OCI-LY1 (cell line): ENCODE measurements around the gene GRID2.

Experiments used
- H2AFZ ChIP-seq: fragments of 200-600 bp; sonication (generic), shearing (Covaris generic); 2 replicates; pipeline ENCODE4 v1.6.0; 2014; ENCODE audit warnings: antibody characterized with exemption, mild to moderate bottlenecking, low read length
- H3F3A ChIP-seq: fragments of 200-600 bp; sonication (generic), shearing (Covaris generic); 2 replicates; pipeline ENCODE4 v1.6.0; 2014; ENCODE audit warnings: mild to moderate bottlenecking, antibody characterized with exemption, low read length, moderate library complexity; ENCODE audit not compliant: insufficient read depth
- H3K27ac ChIP-seq: fragments of 200-600 bp; sonication (generic); 2 replicates; pipeline ENCODE4 v1.5.1; 2014; ENCODE audit warnings: low read length, mixed run types, mild to moderate bottlenecking, low read depth; ENCODE audit not compliant: poor library complexity, severe bottlenecking
- H3K27me3 ChIP-seq: fragments of 200-600 bp; sonication (generic); 2 replicates; pipeline ENCODE4 v1.6.0; 2014; ENCODE audit warnings: antibody characterized with exemption, mild to moderate bottlenecking, low read length, moderate library complexity; ENCODE audit not compliant: insufficient read depth
- H3K36me3 ChIP-seq: fragments of 200-600 bp; sonication (generic); 2 replicates; pipeline ENCODE4 v1.6.1; 2014; ENCODE audit warnings: mild to moderate bottlenecking, antibody characterized with exemption, low read length, moderate library complexity, mixed read lengths; ENCODE audit not compliant: insufficient read depth
- H3K4me1 ChIP-seq: fragments of 200-600 bp; sonication (generic); 2 replicates; pipeline ENCODE4 v1.5.1; 2014; ENCODE audit warnings: mild to moderate bottlenecking, low read length, moderate library complexity; ENCODE audit not compliant: insufficient read depth, severe bottlenecking
- H3K4me2 ChIP-seq: fragments of 200-600 bp; sonication (generic), shearing (Covaris generic); 2 replicates; pipeline ENCODE4 v1.6.1; 2014; ENCODE audit warnings: low read length
- H3K4me3 ChIP-seq: fragments of 200-600 bp; sonication (generic); 2 replicates; pipeline ENCODE4 v1.5.1; 2014; ENCODE audit warnings: low read length, low read depth, mild to moderate bottlenecking, mixed read lengths; ENCODE audit not compliant: poor library complexity, severe bottlenecking
- H3K79me2 ChIP-seq: fragments of 200-600 bp; shearing (Covaris generic); 2 replicates; pipeline ENCODE4 v1.6.1; 2016; ENCODE audit warnings: mixed run types, low read length, mixed read lengths; ENCODE audit not compliant: insufficient read depth
- H3K9ac ChIP-seq: fragments of 200-600 bp; sonication (generic), shearing (Covaris generic); 2 replicates; pipeline ENCODE4 v1.6.1; 2014; ENCODE audit warnings: mild to moderate bottlenecking, low read length, mixed read lengths
- H3K9me2 ChIP-seq: fragments of 200-600 bp; sonication (generic), shearing (Covaris generic); 2 replicates; pipeline ENCODE4 v1.6.1; 2014; ENCODE audit warnings: low read depth, mild to moderate bottlenecking, low read length, mixed read lengths
- H3K9me3 ChIP-seq: fragments of 200-600 bp; shearing (Covaris generic); 2 replicates; pipeline ENCODE4 v1.6.1; 2014; ENCODE audit warnings: low read length, mixed read lengths
- H4K20me1 ChIP-seq: fragments of 200-600 bp; sonication (generic), shearing (Covaris generic); 2 replicates; pipeline ENCODE4 v1.6.0; 2016; ENCODE audit warnings: mild to moderate bottlenecking, low read length; ENCODE audit not compliant: insufficient read depth
- CTCF ChIP-seq: fragments of 200-600 bp; sonication (generic), shearing (Covaris generic); IDR thresholded peaks from 2 replicates; pipeline ENCODE4 v1.5.1; 2017; ENCODE audit warnings: mild to moderate bottlenecking, antibody characterized with exemption, low read length, moderate library complexity, mixed read lengths
- EZH2 ChIP-seq: fragments of 200-600 bp; sonication (generic), shearing (Covaris generic); IDR thresholded peaks from 2 replicates; pipeline ENCODE4 v1.8.0; 2017; ENCODE audit warnings: borderline replicate concordance, mixed run types, mild to moderate bottlenecking, antibody characterized with exemption, low read length, moderate library complexity, mixed read lengths

Gene GRID2

GRCh38 chr4:93649828-93650227, 1346.1 kb downstream of the GRID2 start:
- no peaks in the 10 kb centered on the region for H3K9me3 ChIP-seq
- H3K27me3 ChIP-seq, result no peaks in the 10 kb centered on the region
- no peak overlapping the region for H3K9ac ChIP-seq
- H2AFZ ChIP-seq, result no peak overlapping the region
- H3K36me3 ChIP-seq, result no peaks in the 10 kb centered on the region
- no peaks in the 10 kb centered on the region for H3K79me2 ChIP-seq
- H3K4me2 ChIP-seq, result no peak overlapping the region
- no peaks in the 10 kb centered on the region for H3F3A ChIP-seq
- H3K4me3 ChIP-seq, result no peak overlapping the region
- no peaks in the 10 kb centered on the region for H3K9me2 ChIP-seq
- no peaks in the 10 kb centered on the region for H4K20me1 ChIP-seq
- H3K27ac ChIP-seq, result no peak overlapping the region
- no peaks in the 10 kb centered on the region for H3K4me1 ChIP-seq
- no peak for TF ChIP-seq EZH2
- TF ChIP-seq CTCF, result no peak

DNA sequence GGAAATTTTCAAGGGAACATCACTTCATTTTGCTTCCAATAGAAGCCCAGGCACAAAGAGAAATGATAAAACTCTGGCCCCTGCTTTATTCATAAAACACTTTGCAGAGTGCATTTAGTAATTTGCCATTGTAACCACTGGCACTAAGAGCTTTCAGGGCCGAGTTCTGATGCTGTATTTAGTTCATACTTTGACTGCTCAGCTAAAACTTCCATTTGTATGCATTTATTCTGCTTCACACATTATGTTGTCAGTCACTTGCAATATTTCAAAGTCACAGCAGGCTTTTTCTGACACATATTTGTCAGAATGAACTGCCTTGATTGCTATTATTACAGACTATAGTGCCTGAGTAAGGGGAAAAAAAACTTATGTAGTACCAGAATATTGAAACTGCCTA, 1350.4 kb downstream of the GRID2 start:
- no peaks in the 10 kb centered on the region for H4K20me1 ChIP-seq
- H3K4me2 ChIP-seq, result no peak overlapping the region
- H3K4me1 ChIP-seq, result no peaks in the 10 kb centered on the region
- H3K36me3 ChIP-seq, result no peaks in the 10 kb centered on the region
- no peak overlapping the region for H3K27ac ChIP-seq
- H3K9me3 ChIP-seq, result no peaks in the 10 kb centered on the region
- no peak overlapping the region for H3K9ac ChIP-seq
- no peaks in the 10 kb centered on the region for H3F3A ChIP-seq
- no peaks in the 10 kb centered on the region for H3K9me2 ChIP-seq
- TF ChIP-seq EZH2 (no peak), CTCF (no peak)
- H3K4me3 ChIP-seq, result no peak overlapping the region
- no peak overlapping the region for H2AFZ ChIP-seq
- no peaks in the 10 kb centered on the region for H3K27me3 ChIP-seq
- H3K79me2 ChIP-seq, result no peaks in the 10 kb centered on the region

DNA sequence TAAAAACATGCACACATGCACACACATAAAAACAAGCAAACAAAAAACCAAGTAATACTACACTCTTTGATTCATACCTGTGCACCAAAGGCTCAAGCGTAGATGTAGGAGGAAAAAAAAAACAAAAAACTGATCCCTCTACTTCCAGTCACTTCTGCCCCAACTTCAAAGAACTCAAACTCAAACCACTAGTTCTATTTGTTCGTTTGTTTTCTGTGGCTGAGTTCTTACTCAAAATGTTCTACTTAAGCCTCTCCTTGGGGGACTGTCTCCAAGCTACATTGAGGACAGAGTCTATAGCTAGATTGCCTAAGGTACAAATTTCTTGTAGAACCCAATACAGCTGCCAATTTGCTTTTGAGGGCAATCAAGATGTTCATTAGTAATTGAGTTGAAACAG, 1353.8 kb downstream of the GRID2 start:
- no peaks in the 10 kb centered on the region for H3K9me3 ChIP-seq
- H3K27ac ChIP-seq, result no peak overlapping the region
- H3K4me2 ChIP-seq, result no peak overlapping the region
- H4K20me1 ChIP-seq, result no peaks in the 10 kb centered on the region
- H3K36me3 ChIP-seq, result no peaks in the 10 kb centered on the region
- H3K9ac ChIP-seq, result no peak overlapping the region
- no peak overlapping the region for H2AFZ ChIP-seq
- no peaks in the 10 kb centered on the region for H3K27me3 ChIP-seq
- H3K4me3 ChIP-seq, result no peak overlapping the region
- H3K4me1 ChIP-seq, result no peaks in the 10 kb centered on the region
- no peaks in the 10 kb centered on the region for H3K9me2 ChIP-seq
- TF ChIP-seq CTCF, result no peak
- TF ChIP-seq EZH2, result no peak
- H3F3A ChIP-seq, result no peaks in the 10 kb centered on the region
- no peaks in the 10 kb centered on the region for H3K79me2 ChIP-seq
